A673 (cell line): ENCODE data around the gene GCC1. TPM values are rescaled to one million over a fixed set of nuclear protein-coding genes. Genes with fewer than 3 reads are reported as not detected.

Experiments used
- BruUV-seq: library from RNA; stranded (reverse); fragments of 400-500 nt; replicated peaks from 2 replicates; lab custom pipeline; 2021; lab: Mats Ljungman, UMichigan
- CTCF ChIA-PET: fragments of 300-600 bp; sonication (Branson Sonifier 250); formaldehyde crosslinking; loops from one replicate; lab custom pipeline; 2022; ENCODE audit warnings: antibody characterized with exemption; lab: Charles Lee
- POLR2A ChIA-PET: fragments of 300-600 bp; sonication (Branson Sonifier 250); formaldehyde crosslinking; loops from one replicate; lab custom pipeline; 2022; ENCODE audit warnings: antibody characterized with exemption; ENCODE audit not compliant: low non-redundant PET; lab: Charles Lee
- DNase-seq: peaks from one replicate; pipeline ENCODE4 v3.0.0-alpha.2; 2015; ENCODE audit warnings: low spot score
- H3K27ac ChIP-seq: fragments of 200-600 bp; sonication (generic); 2 replicates; pipeline ENCODE4 v1.5.1; 2016; ENCODE audit warnings: mixed run types, low read depth, mild to moderate bottlenecking, mixed read lengths, antibody characterized with exemption, low read length; ENCODE audit not compliant: poor library complexity, severe bottlenecking
- H3K27me3 ChIP-seq: fragments of 200-600 bp; sonication (generic); replicated peaks from 2 replicates; pipeline ENCODE4 v1.6.1; 2017; ENCODE audit warnings: mixed run types, low read depth, mild to moderate bottlenecking, mixed read lengths, antibody characterized with exemption, low read length; ENCODE audit not compliant: insufficient read depth, poor library complexity
- H3K36me3 ChIP-seq: fragments of 200-600 bp; sonication (generic); 2 replicates; pipeline ENCODE4 v1.6.1; 2016; ENCODE audit warnings: mixed run types, mild to moderate bottlenecking, mixed read lengths, antibody characterized with exemption, low read length; ENCODE audit not compliant: insufficient read depth, poor library complexity, severe bottlenecking
- H3K4me1 ChIP-seq: fragments of 200-600 bp; sonication (generic); 2 replicates; pipeline ENCODE4 v1.6.1; 2017; ENCODE audit warnings: mixed run types, mild to moderate bottlenecking, mixed read lengths, antibody characterized with exemption, low read length; ENCODE audit not compliant: insufficient read depth, poor library complexity, severe bottlenecking
- H3K4me3 ChIP-seq: fragments of 200-600 bp; sonication (generic); 2 replicates; pipeline ENCODE4 v1.5.1; 2016; ENCODE audit warnings: low read depth, mixed run types, mild to moderate bottlenecking, mixed read lengths, low read length; ENCODE audit not compliant: poor library complexity, severe bottlenecking
- H3K9me3 ChIP-seq: fragments of 200-600 bp; sonication (generic); 2 replicates; pipeline ENCODE4 v1.6.1; 2016; ENCODE audit warnings: mixed run types, low read depth, mild to moderate bottlenecking, mixed read lengths, antibody characterized with exemption, low read length; ENCODE audit not compliant: poor library complexity, severe bottlenecking
- EZH2 ChIP-seq: fragments of 200-600 bp; sonication (generic); IDR thresholded peaks from 2 replicates; pipeline ENCODE4 v1.6.1; 2017; ENCODE audit warnings: borderline replicate concordance, low read depth, mild to moderate bottlenecking, mixed read lengths, antibody characterized with exemption, low read length; ENCODE audit not compliant: poor library complexity, severe bottlenecking
- intact Hi-C: fragments of 100-400 bp; cut with micrococcal nuclease; formaldehyde crosslinking; loops from one replicate; pipeline ENCODE4 v1.10.0; 2022; ENCODE audit not compliant: unreplicated experiment
- total RNA-seq: library from RNA; stranded (reverse); gene quantifications from 2 replicates; pipeline ENCODE4 v1.2.3, GENCODE V29; 2021
- TF ChIP-seq, protein P1 (sequence below): fragments of 300-800, 200-600 bp; sonication (generic); conservative IDR thresholded peaks from 2 replicates; pipeline ENCODE4 v1.5.1; 2017; ENCODE audit warnings: low read depth, mild to moderate bottlenecking, antibody characterized with exemption, low read length, moderate library complexity, mixed read lengths

The GCC1 gene
- total RNA-seq, 1 experiment from 2014 or later = 15.2 TPM

DNA sequence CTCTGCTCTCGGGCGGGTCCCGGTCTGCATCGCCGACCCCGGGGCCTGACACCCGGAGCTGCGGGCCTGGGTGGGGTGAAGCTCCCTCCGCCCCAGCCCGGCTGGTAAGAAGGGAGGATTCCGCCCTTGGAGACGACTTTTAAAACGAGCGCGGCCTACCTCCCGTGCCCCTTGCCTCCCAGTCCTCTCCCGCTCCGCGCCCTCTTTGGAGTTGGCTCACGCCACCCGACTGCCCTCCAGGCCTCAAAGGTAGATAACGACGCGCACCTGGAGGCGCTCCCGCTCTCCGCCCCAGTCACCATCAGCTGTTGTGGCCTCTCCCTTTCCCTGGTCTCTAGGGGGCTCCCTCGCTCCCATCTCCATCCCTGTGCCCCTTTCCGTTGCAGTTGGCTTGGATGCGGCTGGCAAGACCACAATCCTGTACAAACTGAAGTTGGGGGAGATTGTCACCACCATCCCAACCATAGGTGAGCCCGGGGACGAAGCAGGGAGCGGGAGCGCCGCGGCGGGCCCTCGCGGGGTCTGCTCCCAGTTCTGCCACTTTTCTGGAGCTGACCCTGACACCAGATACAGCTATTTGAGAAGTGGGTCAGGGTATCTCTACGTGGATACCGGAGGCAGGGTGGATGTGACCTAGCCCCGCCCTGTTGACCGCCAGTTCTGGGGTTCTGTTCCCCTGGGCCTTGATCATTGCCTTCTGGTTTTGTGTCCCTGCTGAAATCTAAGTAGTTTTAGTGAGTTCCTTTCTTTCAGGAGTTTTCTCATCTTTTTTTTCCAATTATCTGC, 3.5 kb upstream of the GCC1 start:
- Histone ChIP-seq H3K27ac (peak overlapping the region; percentile 85), H3K4me1 (peaks cover 17% of the 10 kb centered on the region), H3K36me3 (peaks cover 20% of the 10 kb centered on the region), H3K4me3 (peak overlapping the region; percentile 92), H3K9me3 (no peaks in the 10 kb centered on the region), H3K27me3 (no peaks in the 10 kb centered on the region)
- TF ChIP-seq, protein P1, sequence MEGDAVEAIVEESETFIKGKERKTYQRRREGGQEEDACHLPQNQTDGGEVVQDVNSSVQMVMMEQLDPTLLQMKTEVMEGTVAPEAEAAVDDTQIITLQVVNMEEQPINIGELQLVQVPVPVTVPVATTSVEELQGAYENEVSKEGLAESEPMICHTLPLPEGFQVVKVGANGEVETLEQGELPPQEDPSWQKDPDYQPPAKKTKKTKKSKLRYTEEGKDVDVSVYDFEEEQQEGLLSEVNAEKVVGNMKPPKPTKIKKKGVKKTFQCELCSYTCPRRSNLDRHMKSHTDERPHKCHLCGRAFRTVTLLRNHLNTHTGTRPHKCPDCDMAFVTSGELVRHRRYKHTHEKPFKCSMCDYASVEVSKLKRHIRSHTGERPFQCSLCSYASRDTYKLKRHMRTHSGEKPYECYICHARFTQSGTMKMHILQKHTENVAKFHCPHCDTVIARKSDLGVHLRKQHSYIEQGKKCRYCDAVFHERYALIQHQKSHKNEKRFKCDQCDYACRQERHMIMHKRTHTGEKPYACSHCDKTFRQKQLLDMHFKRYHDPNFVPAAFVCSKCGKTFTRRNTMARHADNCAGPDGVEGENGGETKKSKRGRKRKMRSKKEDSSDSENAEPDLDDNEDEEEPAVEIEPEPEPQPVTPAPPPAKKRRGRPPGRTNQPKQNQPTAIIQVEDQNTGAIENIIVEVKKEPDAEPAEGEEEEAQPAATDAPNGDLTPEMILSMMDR = peak; percentile 72
- no peak for TF ChIP-seq EZH2
- CTCF ChIA-PET = interaction anchor here (0.8 to 1.2 kb wide), 2 partner anchors 621 to 690 kb away, joined by 3 to 6 read pairs; no protein-coding TSS in a partner anchor
- intact Hi-C loops = loop anchor here (5.0 kb wide), 2 partner anchors 242 to 618 kb away; no protein-coding TSS in a partner anchor
- BruUV-seq = no TSS peak
- POLR2A ChIA-PET = interaction anchor here (0.7 kb wide), 1 partner anchor 28 kb away, joined by 3 read pairs; no protein-coding TSS in a partner anchor
- DNase-seq = peak; percentile 76

- no TSS peak for BruUV-seq
- no peak for TF ChIP-seq EZH2
- TF ChIP-seq, protein P1 = no peak
These were observed 2.8 kb upstream of the GCC1 start, which contains the start of gene ARF5 for GRCh38 chr7:127588019-127588696. Gene ARF5, plus strand, starts transcription at chr7:127588411. Its CDS starts 88 bp downstream, at chr7:127588499.

DNA sequence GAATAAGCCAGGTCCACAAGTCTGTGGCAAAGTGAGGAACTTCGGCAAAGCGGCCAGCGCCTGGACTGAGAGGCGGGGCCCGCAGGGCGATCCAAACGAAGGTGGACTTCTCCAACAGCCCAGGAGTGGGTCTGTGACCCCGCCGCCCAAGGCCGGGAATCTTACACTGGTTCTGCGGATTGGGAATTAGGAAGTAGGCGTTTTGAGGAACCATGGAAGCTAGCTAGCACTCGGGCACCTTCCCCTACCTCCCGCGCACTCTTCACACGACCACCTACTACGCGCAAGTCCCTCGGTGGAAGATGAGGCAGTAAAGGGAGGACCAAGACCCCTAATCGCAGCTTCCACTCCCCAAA, 2.2 kb upstream of the GCC1 start:
- no TSS peak for BruUV-seq
- no peak for DNase-seq
- H3K4me3 ChIP-seq = peak overlapping the region; percentile 92
- CTCF ChIA-PET = interaction anchor here (1.2 kb wide), 1 partner anchor 689 kb away, joined by 6 read pairs; no protein-coding TSS in a partner anchor
- intact Hi-C loops = loop anchor here (5.0 kb wide), 2 partner anchors 240 to 620 kb away; no protein-coding TSS in a partner anchor
- no peaks in the 10 kb centered on the region for H3K27me3 ChIP-seq
- H3K27ac ChIP-seq = peak overlapping the region; percentile 85
- no peaks in the 10 kb centered on the region for H3K9me3 ChIP-seq
- POLR2A ChIA-PET = no interaction called here
- no peak for TF ChIP-seq EZH2
- peaks cover 17% of the 10 kb centered on the region for H3K4me1 ChIP-seq
- H3K36me3 ChIP-seq = peaks cover 24% of the 10 kb centered on the region

More at GRCh38 chr7:127588019-127588696, 2.8 kb upstream of the GCC1 start, which contains the start of gene ARF5:
- Histone ChIP-seq H3K4me3 (peak within 1 kb of the TSS; percentile 92), H3K36me3 (peaks cover 20% of the 10 kb centered on the region), H3K27ac (peak within 1 kb of the TSS; percentile 85), H3K27me3 (no peaks in the 10 kb centered on the region), H3K9me3 (no peaks in the 10 kb centered on the region), H3K4me1 (peaks cover 17% of the 10 kb centered on the region)
- CTCF ChIA-PET = interaction anchor here (0.8 to 1.2 kb wide), 2 partner anchors 622 to 690 kb away, joined by 3 to 6 read pairs; no protein-coding TSS in a partner anchor
- intact Hi-C loops = loop anchor here (5.0 kb wide), 2 partner anchors 241 to 619 kb away; no protein-coding TSS in a partner anchor
- peak; percentile 90 for DNase-seq
- POLR2A ChIA-PET = interaction anchor here (0.7 kb wide), 1 partner anchor 27 kb away, joined by 3 read pairs; no protein-coding TSS in a partner anchor
